ENCODE results near the gene PTPRG. TPM values are rescaled to one million over a fixed set of nuclear protein-coding genes. Genes with fewer than 3 reads are reported as not detected.

The PTPRG gene
- total RNA-seq, 2 experiments from 2014 or later = 0.03 to 0.05 TPM

DNA sequence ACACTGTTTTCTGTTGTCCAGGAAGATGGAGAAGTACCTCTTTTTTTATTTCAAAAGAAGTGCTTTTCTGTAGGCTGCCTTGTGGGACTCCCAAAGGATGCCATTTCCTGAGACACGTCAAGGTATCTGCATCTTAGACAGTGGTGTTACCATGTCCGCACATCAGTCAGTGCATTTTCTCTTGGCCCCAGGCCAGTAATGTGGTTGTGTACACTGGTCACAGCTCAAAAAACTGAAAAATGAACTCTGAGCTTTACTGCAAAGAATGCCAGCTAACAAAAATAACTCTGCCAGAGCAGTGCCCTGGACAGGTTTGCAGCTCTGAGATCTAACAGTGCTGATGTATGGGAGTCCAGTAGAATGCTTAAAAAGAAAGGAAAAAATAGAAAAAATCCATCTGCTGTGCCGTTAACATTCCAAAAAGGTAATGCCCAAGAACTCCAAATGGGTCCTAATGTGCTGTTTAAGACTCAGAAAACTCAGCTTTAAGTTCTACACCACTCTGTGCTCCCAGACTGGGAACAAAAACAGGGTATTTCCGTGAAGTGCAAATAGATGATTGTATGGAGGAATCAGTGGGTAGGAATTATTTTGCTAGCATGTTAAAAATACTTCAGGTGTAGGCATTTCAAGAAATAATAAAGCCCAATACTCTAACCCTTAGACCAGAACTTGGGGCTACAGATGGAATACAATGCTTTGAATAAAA, 496.1 kb downstream of the PTPRG start:
- Mint-ChIP-seq H3K27me3 (peaks cover 5% of the 10 kb centered on the region), H3K4me1 (ENCODE audit: low read depth) (no peaks in the 10 kb centered on the region), H3K27ac (no peak overlapping the region), H3K4me3 (no peak overlapping the region), H3K36me3 (ENCODE audit: low read depth) (no peaks in the 10 kb centered on the region), H3K9me3 (peaks cover 4% of the 10 kb centered on the region)
- TF ChIP-seq, protein P1, sequence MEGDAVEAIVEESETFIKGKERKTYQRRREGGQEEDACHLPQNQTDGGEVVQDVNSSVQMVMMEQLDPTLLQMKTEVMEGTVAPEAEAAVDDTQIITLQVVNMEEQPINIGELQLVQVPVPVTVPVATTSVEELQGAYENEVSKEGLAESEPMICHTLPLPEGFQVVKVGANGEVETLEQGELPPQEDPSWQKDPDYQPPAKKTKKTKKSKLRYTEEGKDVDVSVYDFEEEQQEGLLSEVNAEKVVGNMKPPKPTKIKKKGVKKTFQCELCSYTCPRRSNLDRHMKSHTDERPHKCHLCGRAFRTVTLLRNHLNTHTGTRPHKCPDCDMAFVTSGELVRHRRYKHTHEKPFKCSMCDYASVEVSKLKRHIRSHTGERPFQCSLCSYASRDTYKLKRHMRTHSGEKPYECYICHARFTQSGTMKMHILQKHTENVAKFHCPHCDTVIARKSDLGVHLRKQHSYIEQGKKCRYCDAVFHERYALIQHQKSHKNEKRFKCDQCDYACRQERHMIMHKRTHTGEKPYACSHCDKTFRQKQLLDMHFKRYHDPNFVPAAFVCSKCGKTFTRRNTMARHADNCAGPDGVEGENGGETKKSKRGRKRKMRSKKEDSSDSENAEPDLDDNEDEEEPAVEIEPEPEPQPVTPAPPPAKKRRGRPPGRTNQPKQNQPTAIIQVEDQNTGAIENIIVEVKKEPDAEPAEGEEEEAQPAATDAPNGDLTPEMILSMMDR (IDR thresholded peaks at IDR 0.05) = no peak
- ATAC-seq (ENCODE audit: poor library complexity) = no peak
- no peak for DNase-seq
- ChIA-PET POLR2A (no interaction called here), CTCF (no interaction called here)
- Histone ChIP-seq H3K4me3 (ENCODE audit: low read length) (no peak overlapping the region), H3K4me1 (ENCODE audit: insufficient read depth, low read length) (no peaks in the 10 kb centered on the region), H3K9me3 (ENCODE audit: control insufficient read depth in 1 of 2, insufficient read depth in 1 of 2, low read length in 2 of 2) (peaks cover 0 to 6% of the 10 kb centered on the region in 2 experiments), H3K27ac (ENCODE audit: low read depth in 1 of 2, low read length in 2 of 2) (no peak overlapping the region), H3K27me3 (ENCODE audit: control insufficient read depth in 1 of 2, insufficient read depth in 2 of 2, low read length in 2 of 2) (no peaks in the 10 kb centered on the region), H3K36me3 (ENCODE audit: insufficient read depth, low read length) (no peaks in the 10 kb centered on the region)
- intact Hi-C loops (cut with DNase I, micrococcal nuclease) = no loop called here

DNA sequence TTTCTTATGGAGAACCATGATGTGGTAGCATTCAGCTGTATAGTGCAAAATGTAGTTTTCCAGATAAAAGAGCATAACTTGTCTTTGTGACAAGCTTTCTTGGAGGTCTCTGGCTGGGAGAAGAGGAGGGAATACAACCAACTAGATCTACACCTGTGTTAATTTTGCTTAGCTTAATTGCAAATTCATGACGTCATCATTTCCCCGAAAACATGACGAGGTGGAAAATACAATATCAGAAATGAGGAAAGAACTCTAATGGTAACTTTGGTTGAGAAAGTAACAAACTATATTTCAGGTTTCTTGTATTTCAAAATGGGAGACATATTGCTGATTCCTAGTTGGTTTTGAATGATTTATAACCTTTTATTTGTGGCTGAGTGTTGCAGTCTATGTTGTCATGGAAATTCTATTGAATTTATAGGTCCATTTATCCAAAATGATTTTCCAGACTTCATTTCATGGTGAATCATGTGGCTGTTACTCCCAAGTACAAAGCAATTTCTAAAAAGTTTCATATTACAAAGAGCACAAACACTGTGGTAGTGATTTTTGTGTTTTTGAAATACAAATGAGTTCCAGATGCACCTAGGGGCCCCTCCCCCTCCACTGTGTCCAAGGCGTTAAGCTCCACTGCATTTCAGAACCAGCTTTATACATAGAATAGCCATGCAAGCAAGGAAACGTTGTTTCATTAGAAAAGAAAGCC, 504.8 kb downstream of the PTPRG start:
- intact Hi-C loops (cut with DNase I, micrococcal nuclease) = no loop called here
- no peaks in the 10 kb centered on the region for H3K27me3 ChIP-seq (ENCODE audit: control insufficient read depth in 1 of 2, insufficient read depth in 2 of 2, low read length in 2 of 2)
- no peak for ATAC-seq (ENCODE audit: poor library complexity)
- Mint-ChIP-seq H3K4me3 (no peak overlapping the region), H3K27ac (no peak overlapping the region), H3K9me3 (no peaks in the 10 kb centered on the region), H3K27me3 (no peaks in the 10 kb centered on the region), H3K36me3 (ENCODE audit: low read depth) (no peaks in the 10 kb centered on the region), H3K4me1 (ENCODE audit: low read depth) (no peaks in the 10 kb centered on the region)
- no peak overlapping the region for H3K4me3 ChIP-seq (ENCODE audit: low read length)
- H3K36me3 ChIP-seq (ENCODE audit: insufficient read depth, low read length) = no peaks in the 10 kb centered on the region
- ChIA-PET CTCF (no interaction called here), POLR2A (no interaction called here)
- TF ChIP-seq, protein P1 (IDR thresholded peaks at IDR 0.05) = no peak
- H3K27ac ChIP-seq (ENCODE audit: low read depth in 1 of 2, low read length in 2 of 2) = no peak overlapping the region
- H3K4me1 ChIP-seq (ENCODE audit: insufficient read depth, low read length) = no peaks in the 10 kb centered on the region
- peaks cover 0 to 6% of the 10 kb centered on the region in 2 experiments for H3K9me3 ChIP-seq (ENCODE audit: control insufficient read depth in 1 of 2, insufficient read depth in 1 of 2, low read length in 2 of 2)
- no peak for DNase-seq

DNA sequence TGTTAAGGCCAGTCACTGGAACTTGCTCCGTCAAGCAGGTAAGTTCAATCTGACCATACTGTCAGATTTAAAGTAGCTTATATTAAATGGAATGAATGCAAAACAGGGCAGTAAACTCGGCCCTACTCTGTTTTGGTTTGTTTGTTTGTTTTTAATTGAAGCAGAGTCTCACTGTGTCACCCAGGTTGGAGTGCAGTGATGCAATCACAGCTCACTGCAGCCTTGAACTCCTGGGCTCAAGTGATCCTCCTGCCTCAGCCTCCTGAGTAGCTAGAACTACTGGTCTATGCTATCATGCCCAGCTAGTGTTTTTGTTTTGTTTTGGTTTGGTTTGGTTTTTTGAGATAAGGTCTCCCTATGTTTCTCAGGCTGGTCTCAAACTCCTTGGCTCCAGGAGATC, 507.0 kb downstream of the PTPRG start:
- POLR2A ChIA-PET = no interaction called here
- H3K4me1 ChIP-seq (ENCODE audit: insufficient read depth, low read length) = no peaks in the 10 kb centered on the region
- H3K27me3 ChIP-seq (ENCODE audit: control insufficient read depth in 1 of 2, insufficient read depth in 2 of 2, low read length in 2 of 2) = no peaks in the 10 kb centered on the region
- H3K27ac ChIP-seq (ENCODE audit: low read depth in 1 of 2, low read length in 2 of 2) = no peak overlapping the region
- no peaks in the 10 kb centered on the region for H3K4me1 Mint-ChIP-seq (ENCODE audit: low read depth)
- H3K9me3 Mint-ChIP-seq = no peaks in the 10 kb centered on the region
- H3K36me3 Mint-ChIP-seq (ENCODE audit: low read depth) = no peaks in the 10 kb centered on the region
- CTCF ChIA-PET = no interaction called here
- DNase-seq (no peak), ATAC-seq (ENCODE audit: poor library complexity) (no peak)
- no peaks in the 10 kb centered on the region for H3K27me3 Mint-ChIP-seq
- H3K36me3 ChIP-seq (ENCODE audit: insufficient read depth, low read length) = no peaks in the 10 kb centered on the region
- TF ChIP-seq, protein P1 (IDR thresholded peaks at IDR 0.05) = no peak
- intact Hi-C loops (cut with DNase I, micrococcal nuclease) = no loop called here
- H3K4me3 Mint-ChIP-seq = no peak overlapping the region
- H3K9me3 ChIP-seq (ENCODE audit: control insufficient read depth in 1 of 2, insufficient read depth in 1 of 2, low read length in 2 of 2) = no peaks in the 10 kb centered on the region
- no peak overlapping the region for H3K4me3 ChIP-seq (ENCODE audit: low read length)
- H3K27ac Mint-ChIP-seq = no peak overlapping the region

Measured in CD4-positive, alpha-beta T cell (primary cell).